HepG2 (cell line): ENCODE data around the gene ABCC1. TPM values are rescaled to one million over a fixed set of nuclear protein-coding genes. Genes with fewer than 3 reads are reported as not detected.

Experiments used
- ATAC-seq: fragments of 200-7000 bp; cut with Tn5 transposase; 3 replicates; pipeline ENCODE4 v1.9.1; 2020; ENCODE audit warnings: mild to moderate bottlenecking, moderate library complexity
- BruUV-seq: library from RNA; stranded (reverse); fragments of 400-500 nt; replicated peaks from 2 replicates; lab custom pipeline; 2021; lab: Mats Ljungman, UMichigan
- CTCF ChIA-PET: fragments of 300-600 bp; formaldehyde crosslinking; extraction: SDS; loops from one replicate; lab custom pipeline; 2021; ENCODE audit warnings: low total read pairs, inconsistent platforms, low intra/inter-chr PET ratio; lab: Yijun Ruan, JAX
- POLR2A ChIA-PET: fragments of 350-600 bp; sonication (Branson Sonifier 250); formaldehyde crosslinking; loops from one replicate; lab custom pipeline; 2020; ENCODE audit warnings: antibody characterized with exemption, inconsistent platforms; lab: Yijun Ruan, JAX
- DNase-seq: peaks from one replicate; pipeline ENCODE4 v3.0.0-alpha.2; 2015; ENCODE audit warnings: low spot score
- FAIRE-seq: peaks from 3 replicates; lab custom pipeline; 2011; peaks lifted over from hg19 to GRCh38; lab: Jason Lieb, UNC
- H2AFZ ChIP-seq: one replicate; pipeline ENCODE4 v1.6.1; 2011; ENCODE audit warnings: low read length, inconsistent platforms
- H3K27ac ChIP-seq: fragments of 300-600 bp; 3 replicates; pipeline ENCODE4 v1.8.0; 2011; ENCODE audit warnings: mixed run types, mild to moderate bottlenecking, mixed read lengths, low read length, inconsistent platforms; ENCODE audit not compliant: insufficient read depth; ENCODE audit errors: extremely low read length
- H3K27me3 ChIP-seq, 2 experiments: fragments of 200-600 bp in 1 of 2; 2 replicates in 1 of 2; 3 replicates in 1 of 2; pipeline versions ENCODE4 v1.6.0 to v1.8.0; 2011; ENCODE audit warnings: low read length in 2 of 2, mild to moderate bottlenecking in 2 of 2, moderate library complexity in 2 of 2, inconsistent platforms in 1 of 2; ENCODE audit not compliant: insufficient read depth in 2 of 2, control insufficient read depth in 1 of 2
- H3K36me3 ChIP-seq, 2 experiments: fragments of 200-600 bp in 1 of 2; replicated peaks in 1 of 2; 2 replicates in 1 of 2; 3 replicates in 1 of 2; pipeline versions ENCODE4 v1.5.1 to v1.8.0; 2011; ENCODE audit warnings: low read length in 2 of 2, inconsistent platforms in 1 of 2; ENCODE audit not compliant: insufficient read depth in 2 of 2, control insufficient read depth in 1 of 2
- H3K4me1 ChIP-seq: 2 replicates; pipeline ENCODE4 v1.5.1; 2012; ENCODE audit warnings: low read length, inconsistent platforms; ENCODE audit not compliant: insufficient read depth
- H3K4me2 ChIP-seq: 2 replicates; pipeline ENCODE4 v1.6.0; 2011; ENCODE audit warnings: low read depth, low read length, inconsistent platforms
- H3K4me3 ChIP-seq, 3 experiments: fragments of 200-600 bp in 1 of 3; sonication (generic), shearing (Covaris generic) in 1 of 3; replicated peaks in 1 of 3; 2 replicates each; pipeline ENCODE4 v1.5.1; 2011 to 2016; ENCODE audit warnings: low read length in 3 of 3, inconsistent platforms in 2 of 3, low read depth in 2 of 3, mild to moderate bottlenecking in 2 of 3, control low read depth in 1 of 3, mixed read lengths in 1 of 3; ENCODE audit not compliant: insufficient read depth in 1 of 3
- H3K79me2 ChIP-seq: one replicate; pipeline ENCODE4 v1.6.1; 2011; ENCODE audit warnings: low read length, inconsistent platforms; ENCODE audit not compliant: insufficient read depth
- H3K9ac ChIP-seq: 2 replicates; pipeline ENCODE4 v1.6.0; 2011; ENCODE audit warnings: mild to moderate bottlenecking, low read depth, low read length, inconsistent platforms; ENCODE audit not compliant: insufficient read depth
- H3K9me3 ChIP-seq: 2 replicates; pipeline ENCODE4 v1.5.1; 2012; ENCODE audit warnings: mild to moderate bottlenecking, low read length
- H4K20me1 ChIP-seq: 2 replicates; pipeline ENCODE4 v1.6.0; 2011; ENCODE audit warnings: inconsistent platforms, mild to moderate bottlenecking, low read length, moderate library complexity; ENCODE audit not compliant: insufficient read depth
- CREB1 ChIP-seq, 2 experiments: fragments of 450-650 bp in 1 of 2; IDR thresholded peaks; 2 replicates each; pipeline ENCODE4 v1.6.1; 2016 to 2017; ENCODE audit warnings: control low read depth in 1 of 2, mild to moderate bottlenecking in 1 of 2, missing compliant biosample characterization in 1 of 2, missing genetic modification characterization in 1 of 2
- EEA1 ChIP-seq: sonication (generic); formaldehyde crosslinking; IDR thresholded peaks from 2 replicates; pipeline ENCODE4 v1.5.1; 2020; ENCODE audit warnings: mild to moderate bottlenecking, missing genetic modification reagents, borderline replicate concordance
- IKZF4 ChIP-seq: sonication (generic); formaldehyde crosslinking; IDR thresholded peaks from 2 replicates; pipeline ENCODE4 v1.5.1; 2020; ENCODE audit warnings: borderline replicate concordance, mild to moderate bottlenecking, low read depth, missing genetic modification reagents; ENCODE audit errors: not compliant biosample characterization
- KIAA2018 ChIP-seq: sonication (generic); formaldehyde crosslinking; IDR thresholded peaks from 2 replicates; pipeline ENCODE4 v1.5.0; 2020; ENCODE audit warnings: mild to moderate bottlenecking, missing genetic modification reagents, borderline replicate concordance
- MEIS1 ChIP-seq: sonication (generic); formaldehyde crosslinking; IDR thresholded peaks from 2 replicates; pipeline ENCODE4 v1.9.0; 2021; ENCODE audit warnings: mild to moderate bottlenecking, missing genetic modification reagents, moderate library complexity, borderline replicate concordance
- MXI1 ChIP-seq: IDR thresholded peaks from 3 replicates; pipeline ENCODE4 v1.6.1; 2012; ENCODE audit warnings: low read depth, low read length, inconsistent platforms, borderline replicate concordance
- THAP7 ChIP-seq: sonication (generic); formaldehyde crosslinking; IDR thresholded peaks from 2 replicates; pipeline ENCODE4 v1.8.1; 2023; ENCODE audit warnings: mild to moderate bottlenecking, missing genetic modification reagents
- ZFX ChIP-seq: sonication (generic); formaldehyde crosslinking; IDR thresholded peaks from 2 replicates; pipeline ENCODE4 v1.4.0; 2020; ENCODE audit warnings: mild to moderate bottlenecking, low read depth, missing genetic modification reagents, moderate library complexity
- ZNF687 ChIP-seq: sonication (generic); formaldehyde crosslinking; IDR thresholded peaks from 2 replicates; pipeline ENCODE4 v1.5.1; 2020; ENCODE audit warnings: mild to moderate bottlenecking, missing genetic modification reagents, moderate library complexity
- WGBS: methylation state at CpG from one replicate; pipeline ENCODE4 v1.1.6; 2017; ENCODE audit warnings: low lambda C conversion rate; 5-methylcytosine and 5-hydroxymethylcytosine counted together
- in situ Hi-C: cut with HindIII; loops from 2 replicates; pipeline ENCODE4 v1.10.0; 2017; ENCODE audit warnings: low pct_unique_long_range_greater_than_20kb; ENCODE audit not compliant: extremely low pct_ligation_motif_present
- intact Hi-C: fragments of 100-400 bp; cut with micrococcal nuclease; formaldehyde crosslinking; loops from one replicate; pipeline ENCODE4 v1.10.0; 2022; ENCODE audit not compliant: unreplicated experiment
- polyA plus RNA-seq, 8 experiments: library from polyadenylated mRNA; depleted of rRNA in 3 of 8; stranded (reverse) in 7 of 8; unstranded in 1 of 8; fragments of >200 nt; fragmentation: Illumina TruSeq in 4 of 8; extraction: Trizol in 4 of 8; gene quantifications; 2 replicates each; pipeline versions ENCODE4 v1.2.1 to v1.2.3, GENCODE V29; 2011 to 2016; ENCODE audit warnings: low read depth in 4 of 8, missing spikeins in 1 of 8, mixed read lengths in 1 of 8; ENCODE audit not compliant: insufficient read depth in 1 of 8
- total RNA-seq, 5 experiments: library from RNA; depleted of rRNA; stranded (reverse); fragments of >200 nt; fragmentation: Illumina TruSeq; extraction: Trizol; gene quantifications; 2 replicates each; pipeline ENCODE4 v1.2.3, GENCODE V29; 2016; ENCODE audit warnings: low read depth in 1 of 5

The ABCC1 gene
- total and polyA plus RNA-seq, 2 of the 13 experiments (the other 11 are each of a cell fraction or from before 2014, with no cell fraction given): 13.0 to 30.6 TPM

- TF ChIP-seq ZFX (CRISPR knock-in tag) (no peak), EEA1 (CRISPR knock-in tag) (no peak), CREB1 (IDR thresholded peaks at IDR 0.05) (no peak), CREB1 (CRISPR knock-in tag; IDR thresholded peaks at IDR 0.05) (no peak), IKZF4 (no peak), MXI1 (no peak)
These were observed 95.9 kb downstream of the ABCC1 start (continued) for GRCh38 chr16:16045296-16045695.

GRCh38 chr16:16045879-16046278 lies 96.5 kb downstream of the ABCC1 start:
- intact Hi-C loops (no loop called here), in situ Hi-C loops (no loop called here)
- Histone ChIP-seq H3K9ac (no peak overlapping the region), H3K79me2 (no peaks in the 10 kb centered on the region), H3K4me2 (no peak overlapping the region), H3K4me1 (no peaks in the 10 kb centered on the region), H3K27ac (no peak overlapping the region), H3K36me3 (peaks cover 48 to 89% of the 10 kb centered on the region in 2 experiments), H4K20me1 (no peaks in the 10 kb centered on the region), H3K27me3 (no peaks in the 10 kb centered on the region), H2AFZ (no peak overlapping the region), H3K9me3 (no peaks in the 10 kb centered on the region), H3K4me3 (no peak overlapping the region)
- DNase-seq: no peak
- no peak for FAIRE-seq
- BruUV-seq: no TSS peak
- POLR2A ChIA-PET: no interaction called here
- WGBS: 95% methylated on average over 12 of the region's 12 CpGs
- CTCF ChIA-PET: no interaction called here
- ATAC-seq: no peak
- no peak for TF ChIP-seq MEIS1
- no peak for TF ChIP-seq THAP7 (CRISPR knock-in tag)
- no peak for TF ChIP-seq KIAA2018 (CRISPR knock-in tag)
- 0 out of 2 replicates have a peak, but pooled peaks have one; percentile 18 for TF ChIP-seq ZNF687 (CRISPR knock-in tag)
